ENCODE measurements around the gene THAP11.

DNA sequence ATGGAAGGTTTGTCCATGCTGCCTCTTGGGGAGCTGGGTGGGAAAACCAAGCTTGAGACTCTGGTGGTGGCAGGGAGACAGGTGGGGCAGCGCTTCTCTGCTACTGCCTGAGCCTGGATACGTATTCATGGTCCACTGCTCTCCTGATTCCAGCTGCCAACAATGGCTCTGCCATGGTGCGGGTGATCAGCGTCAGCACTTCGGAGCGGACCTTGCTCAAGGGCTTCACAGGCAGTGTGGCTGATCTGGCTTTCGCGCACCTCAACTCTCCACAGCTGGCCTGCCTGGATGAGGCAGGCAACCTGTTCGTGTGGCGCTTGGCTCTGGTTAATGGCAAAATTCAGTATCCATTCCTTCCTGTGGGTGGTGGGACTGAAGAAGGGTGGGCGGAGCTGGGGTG, 34.9 kb downstream of the THAP11 start:
- TF ChIP-seq POLR2A (IDR thresholded peaks at IDR 0.05; ENCODE audit: low read length), result no peak
- TF ChIP-seq, protein P1, sequence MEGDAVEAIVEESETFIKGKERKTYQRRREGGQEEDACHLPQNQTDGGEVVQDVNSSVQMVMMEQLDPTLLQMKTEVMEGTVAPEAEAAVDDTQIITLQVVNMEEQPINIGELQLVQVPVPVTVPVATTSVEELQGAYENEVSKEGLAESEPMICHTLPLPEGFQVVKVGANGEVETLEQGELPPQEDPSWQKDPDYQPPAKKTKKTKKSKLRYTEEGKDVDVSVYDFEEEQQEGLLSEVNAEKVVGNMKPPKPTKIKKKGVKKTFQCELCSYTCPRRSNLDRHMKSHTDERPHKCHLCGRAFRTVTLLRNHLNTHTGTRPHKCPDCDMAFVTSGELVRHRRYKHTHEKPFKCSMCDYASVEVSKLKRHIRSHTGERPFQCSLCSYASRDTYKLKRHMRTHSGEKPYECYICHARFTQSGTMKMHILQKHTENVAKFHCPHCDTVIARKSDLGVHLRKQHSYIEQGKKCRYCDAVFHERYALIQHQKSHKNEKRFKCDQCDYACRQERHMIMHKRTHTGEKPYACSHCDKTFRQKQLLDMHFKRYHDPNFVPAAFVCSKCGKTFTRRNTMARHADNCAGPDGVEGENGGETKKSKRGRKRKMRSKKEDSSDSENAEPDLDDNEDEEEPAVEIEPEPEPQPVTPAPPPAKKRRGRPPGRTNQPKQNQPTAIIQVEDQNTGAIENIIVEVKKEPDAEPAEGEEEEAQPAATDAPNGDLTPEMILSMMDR (IDR thresholded peaks at IDR 0.05), result no peak
- TF ChIP-seq, protein P2, sequence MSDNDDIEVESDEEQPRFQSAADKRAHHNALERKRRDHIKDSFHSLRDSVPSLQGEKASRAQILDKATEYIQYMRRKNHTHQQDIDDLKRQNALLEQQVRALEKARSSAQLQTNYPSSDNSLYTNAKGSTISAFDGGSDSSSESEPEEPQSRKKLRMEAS (IDR thresholded peaks at IDR 0.05), result no peak
- TF ChIP-seq HDAC2 (IDR thresholded peaks at IDR 0.05), result no peak

All from A549 (cell line).